Measurements from ENCODE around the gene IBTK.
"Not testable (repeated sequence)": the region's sequence is repeated elsewhere in the genome, so short reads cannot be mapped to it uniquely, and the experiment has no call there.

The IBTK gene

GRCh38 chr6:82178077-82178758, 69.3 kb downstream of the IBTK start:
- peak; percentile 51 for DNase-seq

GRCh38 chr6:82176616-82177015, 70.9 kb downstream of the IBTK start:
- DNase-seq: no peak

GRCh38 chr6:82172594-82172993, 75.0 kb downstream of the IBTK start:
- no peak for DNase-seq

GRCh38 chr6:82169138-82169876, 78.2 kb downstream of the IBTK start:
- DNase-seq: no peak

GRCh38 chr6:82166493-82166892, 81.1 kb downstream of the IBTK start:
- DNase-seq: no peak

- no peak for DNase-seq
Measured at GRCh38 chr6:82160255-82160990, 87.1 kb downstream of the IBTK start.

GRCh38 chr6:82152786-82153185, 94.8 kb downstream of the IBTK start:
- DNase-seq: not testable (repeated sequence)

GRCh38 chr6:82151147-82151546, 96.4 kb downstream of the IBTK start:
- peak; percentile 29 for DNase-seq

- no peak for DNase-seq
Measured at GRCh38 chr6:82145926-82146452, 101.6 kb downstream of the IBTK start.

- peak; percentile 53 for DNase-seq
Measured at GRCh38 chr6:82144852-82145340, 102.6 kb downstream of the IBTK start.

GRCh38 chr6:82144007-82144851, 103.3 kb downstream of the IBTK start:
- DNase-seq: peak; percentile 25

GRCh38 chr6:82143041-82143481, 104.5 kb downstream of the IBTK start:
- DNase-seq: no peak

- DNase-seq: no peak
Measured at GRCh38 chr6:82142524-82142923, 105.0 kb downstream of the IBTK start.

GRCh38 chr6:82138075-82138791, 109.3 kb downstream of the IBTK start:
- no peak for DNase-seq

GRCh38 chr6:82131441-82131840, 116.1 kb downstream of the IBTK start:
- DNase-seq: no peak

GRCh38 chr6:82129797-82130196, 117.7 kb downstream of the IBTK start:
- peak; percentile 17 for DNase-seq

- not testable (repeated sequence) for DNase-seq
Measured at GRCh38 chr6:82128973-82129372, 118.6 kb downstream of the IBTK start.

- no peak for DNase-seq
Measured at GRCh38 chr6:82123632-82124031, 123.9 kb downstream of the IBTK start.
